Panc1 (cell line): Measurements from ENCODE around the gene COG2. TPM values are rescaled to one million over a fixed set of nuclear protein-coding genes. Genes with fewer than 3 reads are reported as not detected.

Experiments
- ATAC-seq: fragments of 200-7000 bp; cut with Tn5 transposase; 2 replicates; pipeline ENCODE4 v1.9.1; 2020; ENCODE audit warnings: mild to moderate bottlenecking, moderate library complexity
- BruUV-seq: library from RNA; stranded (reverse); fragments of 400-500 nt; replicated peaks from 2 replicates; lab custom pipeline; 2021; lab: Mats Ljungman, UMichigan
- CTCF ChIA-PET: fragments of 300-600 bp; sonication (Branson Sonifier 250); formaldehyde crosslinking; loops from one replicate; lab custom pipeline; 2022; ENCODE audit warnings: antibody characterized with exemption; lab: Charles Lee
- POLR2A ChIA-PET: fragments of 300-600 bp; sonication (Branson Sonifier 250); formaldehyde crosslinking; loops from one replicate; lab custom pipeline; 2022; ENCODE audit warnings: antibody characterized with exemption; lab: Charles Lee
- DNase-seq: peaks from one replicate; pipeline ENCODE4 v3.0.0-alpha.2; 2010; ENCODE audit warnings: low read depth, low spot score
- H3K27ac ChIP-seq: 2 replicates; pipeline ENCODE4 v1.5.1; 2011; ENCODE audit warnings: mild to moderate bottlenecking, low read length, inconsistent platforms
- H3K27me3 ChIP-seq: fragments of 200-500 bp; sonication (Bioruptor generic); 2 replicates; pipeline ENCODE4 v1.6.0; 2014; ENCODE audit warnings: low read length, inconsistent platforms; ENCODE audit not compliant: control insufficient read depth, insufficient read depth
- H3K36me3 ChIP-seq: fragments of 200-500 bp; sonication (Bioruptor generic); 2 replicates; pipeline ENCODE4 v1.5.1; 2014; ENCODE audit warnings: inconsistent platforms, mild to moderate bottlenecking, low read length, moderate library complexity; ENCODE audit not compliant: control insufficient read depth, insufficient read depth
- H3K4me1 ChIP-seq: 2 replicates; pipeline ENCODE4 v1.5.1; 2011; ENCODE audit warnings: inconsistent platforms, mild to moderate bottlenecking, low read length, moderate library complexity; ENCODE audit not compliant: control insufficient read depth, insufficient read depth
- H3K4me3 ChIP-seq, 2 experiments: 2 replicates each; pipeline ENCODE4 v1.5.1; 2011 to 2012; ENCODE audit warnings: low read depth in 2 of 2, low read length in 2 of 2, mild to moderate bottlenecking in 2 of 2, inconsistent platforms in 1 of 2, moderate library complexity in 1 of 2
- H3K9me3 ChIP-seq: fragments of 200-500 bp; sonication (Bioruptor generic); 2 replicates; pipeline ENCODE4 v1.5.1; 2014; ENCODE audit warnings: low read depth, mild to moderate bottlenecking, inconsistent platforms, low read length, moderate library complexity; ENCODE audit not compliant: control insufficient read depth, insufficient read depth
- POLR2AphosphoS5 ChIP-seq: IDR thresholded peaks from 2 replicates; pipeline ENCODE4 v1.6.1; 2012; ENCODE audit warnings: mild to moderate bottlenecking, low read depth, low read length, moderate library complexity
- SIN3A ChIP-seq: IDR thresholded peaks from 2 replicates; pipeline ENCODE4 v1.6.1; 2012; ENCODE audit warnings: low read depth, mild to moderate bottlenecking, low read length, moderate library complexity, borderline replicate concordance; ENCODE audit not compliant: insufficient read depth
- TCF7L2 ChIP-seq: IDR thresholded peaks from 2 replicates; pipeline ENCODE4 v1.6.1; 2011; ENCODE audit warnings: mild to moderate bottlenecking, low read depth, low read length, inconsistent platforms
- in situ Hi-C: cut with HindIII; loops from 2 replicates; pipeline ENCODE4 v1.10.0; 2016; ENCODE audit warnings: low sequenced_read_pairs, low pct_unique_long_range_greater_than_20kb
- intact Hi-C: fragments of 100-400 bp; cut with micrococcal nuclease; formaldehyde crosslinking; loops from one replicate; pipeline ENCODE4 v1.10.0; 2022; ENCODE audit not compliant: unreplicated experiment
- total RNA-seq: library from RNA; stranded (reverse); gene quantifications from one replicate; pipeline ENCODE4 v1.2.1, GENCODE V29; 2021; ENCODE audit not compliant: unreplicated experiment
- TF ChIP-seq, protein P1 (sequence below): fragments of 450-650 bp; IDR thresholded peaks from 2 replicates; pipeline ENCODE4 v1.5.1; 2017; ENCODE audit warnings: mild to moderate bottlenecking
- TF ChIP-seq, protein P2 (sequence below), 2 experiments: IDR thresholded peaks; 2 replicates each; pipeline ENCODE4 v1.6.1; 2011 to 2012; ENCODE audit warnings: low read depth in 2 of 2, control low read depth in 1 of 2, low read length in 1 of 2, mild to moderate bottlenecking in 1 of 2, moderate library complexity in 1 of 2; ENCODE audit not compliant: insufficient read depth in 1 of 2

Gene COG2
- total RNA-seq, 1 experiment from 2014 or later = 20.5 TPM

DNA sequence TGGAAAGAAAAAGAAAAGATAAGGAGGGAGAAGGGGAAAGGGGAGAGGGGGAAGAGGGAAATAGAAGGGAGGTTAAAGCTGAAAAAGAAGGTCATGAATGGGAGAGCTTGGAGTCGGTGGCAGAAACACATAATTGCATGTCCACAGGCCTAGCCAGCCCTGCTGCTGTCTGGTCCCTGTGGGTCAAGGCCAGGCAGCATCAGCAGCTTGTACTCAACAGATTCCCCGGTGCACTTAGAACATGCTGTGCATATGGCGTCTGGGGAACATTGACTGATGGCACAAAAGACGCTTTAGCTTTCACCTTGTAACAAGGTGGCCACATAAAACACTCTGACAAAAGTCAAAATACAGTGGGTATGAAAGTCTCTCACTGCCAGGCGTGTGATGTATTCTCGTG is 25.9 kb downstream of the COG2 start:
- ChIA-PET POLR2A (no interaction called here), CTCF (interaction anchor here (0.6 kb wide), 1 partner anchor 16 kb away, joined by 4 read pairs; no protein-coding TSS in a partner anchor)
- TF ChIP-seq POLR2AphosphoS5 = no peak
- TF ChIP-seq TCF7L2 = no peak
- no peak for TF ChIP-seq SIN3A
- TF ChIP-seq, protein P1, sequence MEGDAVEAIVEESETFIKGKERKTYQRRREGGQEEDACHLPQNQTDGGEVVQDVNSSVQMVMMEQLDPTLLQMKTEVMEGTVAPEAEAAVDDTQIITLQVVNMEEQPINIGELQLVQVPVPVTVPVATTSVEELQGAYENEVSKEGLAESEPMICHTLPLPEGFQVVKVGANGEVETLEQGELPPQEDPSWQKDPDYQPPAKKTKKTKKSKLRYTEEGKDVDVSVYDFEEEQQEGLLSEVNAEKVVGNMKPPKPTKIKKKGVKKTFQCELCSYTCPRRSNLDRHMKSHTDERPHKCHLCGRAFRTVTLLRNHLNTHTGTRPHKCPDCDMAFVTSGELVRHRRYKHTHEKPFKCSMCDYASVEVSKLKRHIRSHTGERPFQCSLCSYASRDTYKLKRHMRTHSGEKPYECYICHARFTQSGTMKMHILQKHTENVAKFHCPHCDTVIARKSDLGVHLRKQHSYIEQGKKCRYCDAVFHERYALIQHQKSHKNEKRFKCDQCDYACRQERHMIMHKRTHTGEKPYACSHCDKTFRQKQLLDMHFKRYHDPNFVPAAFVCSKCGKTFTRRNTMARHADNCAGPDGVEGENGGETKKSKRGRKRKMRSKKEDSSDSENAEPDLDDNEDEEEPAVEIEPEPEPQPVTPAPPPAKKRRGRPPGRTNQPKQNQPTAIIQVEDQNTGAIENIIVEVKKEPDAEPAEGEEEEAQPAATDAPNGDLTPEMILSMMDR = no peak
- peaks cover 13% of the 10 kb centered on the region for H3K36me3 ChIP-seq
- no peaks in the 10 kb centered on the region for H3K27me3 ChIP-seq
- H3K4me1 ChIP-seq = no peaks in the 10 kb centered on the region
- intact Hi-C loops (no loop called here), in situ Hi-C loops (no loop called here)
- H3K9me3 ChIP-seq = no peaks in the 10 kb centered on the region
- DNase-seq = no peak
- no peak for ATAC-seq
- H3K4me3 ChIP-seq = no peak overlapping the region
- H3K27ac ChIP-seq = no peak overlapping the region
- BruUV-seq = no TSS peak

DNA sequence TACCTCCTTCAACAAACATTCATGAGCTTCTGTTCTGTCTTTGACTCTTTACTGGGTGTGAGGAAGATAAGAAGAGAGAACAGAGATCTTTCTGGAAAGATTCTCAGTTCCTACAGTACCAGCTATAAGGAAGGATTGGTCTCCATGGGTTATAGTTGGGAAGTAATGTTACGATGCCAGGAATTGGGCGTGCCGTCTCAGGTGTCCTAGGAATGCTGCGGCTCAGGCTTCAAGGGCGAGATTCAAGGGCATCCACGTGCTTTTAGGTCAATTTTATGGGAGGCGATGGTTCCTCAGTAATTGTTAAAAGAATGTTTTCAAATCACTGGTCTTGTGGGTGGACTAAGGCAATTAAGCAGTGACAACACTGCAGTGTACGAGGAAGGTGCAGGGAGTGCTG is 27.3 kb downstream of the COG2 start:
- BruUV-seq = no TSS peak
- ChIA-PET POLR2A (no interaction called here), CTCF (no interaction called here)
- H3K9me3 ChIP-seq = no peaks in the 10 kb centered on the region
- H3K4me1 ChIP-seq = no peaks in the 10 kb centered on the region
- H3K36me3 ChIP-seq = peaks cover 11% of the 10 kb centered on the region
- H3K4me3 ChIP-seq = no peak overlapping the region
- ATAC-seq (no peak), DNase-seq (no peak)
- TF ChIP-seq SIN3A = no peak
- TF ChIP-seq, protein P2, sequence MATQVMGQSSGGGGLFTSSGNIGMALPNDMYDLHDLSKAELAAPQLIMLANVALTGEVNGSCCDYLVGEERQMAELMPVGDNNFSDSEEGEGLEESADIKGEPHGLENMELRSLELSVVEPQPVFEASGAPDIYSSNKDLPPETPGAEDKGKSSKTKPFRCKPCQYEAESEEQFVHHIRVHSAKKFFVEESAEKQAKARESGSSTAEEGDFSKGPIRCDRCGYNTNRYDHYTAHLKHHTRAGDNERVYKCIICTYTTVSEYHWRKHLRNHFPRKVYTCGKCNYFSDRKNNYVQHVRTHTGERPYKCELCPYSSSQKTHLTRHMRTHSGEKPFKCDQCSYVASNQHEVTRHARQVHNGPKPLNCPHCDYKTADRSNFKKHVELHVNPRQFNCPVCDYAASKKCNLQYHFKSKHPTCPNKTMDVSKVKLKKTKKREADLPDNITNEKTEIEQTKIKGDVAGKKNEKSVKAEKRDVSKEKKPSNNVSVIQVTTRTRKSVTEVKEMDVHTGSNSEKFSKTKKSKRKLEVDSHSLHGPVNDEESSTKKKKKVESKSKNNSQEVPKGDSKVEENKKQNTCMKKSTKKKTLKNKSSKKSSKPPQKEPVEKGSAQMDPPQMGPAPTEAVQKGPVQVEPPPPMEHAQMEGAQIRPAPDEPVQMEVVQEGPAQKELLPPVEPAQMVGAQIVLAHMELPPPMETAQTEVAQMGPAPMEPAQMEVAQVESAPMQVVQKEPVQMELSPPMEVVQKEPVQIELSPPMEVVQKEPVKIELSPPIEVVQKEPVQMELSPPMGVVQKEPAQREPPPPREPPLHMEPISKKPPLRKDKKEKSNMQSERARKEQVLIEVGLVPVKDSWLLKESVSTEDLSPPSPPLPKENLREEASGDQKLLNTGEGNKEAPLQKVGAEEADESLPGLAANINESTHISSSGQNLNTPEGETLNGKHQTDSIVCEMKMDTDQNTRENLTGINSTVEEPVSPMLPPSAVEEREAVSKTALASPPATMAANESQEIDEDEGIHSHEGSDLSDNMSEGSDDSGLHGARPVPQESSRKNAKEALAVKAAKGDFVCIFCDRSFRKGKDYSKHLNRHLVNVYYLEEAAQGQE (IDR thresholded peaks at IDR 0.05; ENCODE audit: insufficient read depth in 1 of 2, low read depth in 2 of 2, low read length in 1 of 2) = no peak
- no peak for TF ChIP-seq TCF7L2
- TF ChIP-seq, protein P1 = no peak
- no peak for TF ChIP-seq POLR2AphosphoS5
- intact Hi-C loops (no loop called here), in situ Hi-C loops (no loop called here)
- H3K27ac ChIP-seq = no peak overlapping the region
- H3K27me3 ChIP-seq = no peaks in the 10 kb centered on the region
